Endothelial cell of umbilical vein (primary cell): ENCODE measurements around the gene ARNT2. TPM values are rescaled to one million over a fixed set of nuclear protein-coding genes. Genes with fewer than 3 reads are reported as not detected.

Experiments
- microRNA-seq: library from miRNA; unstranded; fragments of <30 nt; microRNA quantifications from one replicate; pipeline ENCODE4 v1.2.0, GENCODE V29; 2021; ENCODE audit warnings: borderline number of aligned reads, borderline replicate concordance
- polyA plus RNA-seq, 4 experiments: library from polyadenylated mRNA; depleted of rRNA in 3 of 4; stranded (reverse) in 3 of 4; unstranded in 1 of 4; fragments of >200 nt; gene quantifications; 2 replicates each; pipeline versions ENCODE4 v1.2.1 to v1.2.3, GENCODE V29; 2011 to 2012; ENCODE audit warnings: missing spikeins in 1 of 4
- total RNA-seq: library from RNA; stranded (reverse); gene quantifications from 2 replicates; pipeline ENCODE4 v1.2.3, GENCODE V29; 2021

ARNT2 gene
- total and polyA plus RNA-seq, 2 donors (not counting 3 experiments of a cell fraction or from before 2014, with no cell fraction given) = 0.03 to 0.20 TPM

Small RNA genes lying within 50 kb of the gene (microRNA-seq; reads per million reads assigned to microRNA genes)
- not detected for gene MIR5572

Other genes starting within 250 kb of the ARNT2 start
- gene CTXND1, start 152.2 kb upstream of the ARNT2 start, total RNA-seq = not detected in 2 replicates
- gene CTXND1, start 152.2 kb upstream of the ARNT2 start, polyA plus RNA-seq = not detected in 2 replicates